HepG2 (cell line): ENCODE results near the gene PDK2. TPM values are rescaled to one million over a fixed set of nuclear protein-coding genes. Genes with fewer than 3 reads are reported as not detected.

Experiments
- ATAC-seq: fragments of 200-7000 bp; cut with Tn5 transposase; 3 replicates; pipeline ENCODE4 v1.9.1; 2020; ENCODE audit warnings: mild to moderate bottlenecking, moderate library complexity
- BruUV-seq: library from RNA; stranded (reverse); fragments of 400-500 nt; replicated peaks from 2 replicates; lab custom pipeline; 2021; lab: Mats Ljungman, UMichigan
- CTCF ChIA-PET: fragments of 300-600 bp; formaldehyde crosslinking; extraction: SDS; loops from one replicate; lab custom pipeline; 2021; ENCODE audit warnings: low total read pairs, inconsistent platforms, low intra/inter-chr PET ratio; lab: Yijun Ruan, JAX
- POLR2A ChIA-PET: fragments of 350-600 bp; sonication (Branson Sonifier 250); formaldehyde crosslinking; loops from one replicate; lab custom pipeline; 2020; ENCODE audit warnings: antibody characterized with exemption, inconsistent platforms; lab: Yijun Ruan, JAX
- DNase-seq: peaks from one replicate; pipeline ENCODE4 v3.0.0-alpha.2; 2015; ENCODE audit warnings: low spot score
- FAIRE-seq: peaks from 3 replicates; lab custom pipeline; 2011; peaks lifted over from hg19 to GRCh38; lab: Jason Lieb, UNC
- H2AFZ ChIP-seq: one replicate; pipeline ENCODE4 v1.6.1; 2011; ENCODE audit warnings: low read length, inconsistent platforms
- H3K27ac ChIP-seq: fragments of 300-600 bp; 3 replicates; pipeline ENCODE4 v1.8.0; 2011; ENCODE audit warnings: mixed run types, mild to moderate bottlenecking, mixed read lengths, low read length, inconsistent platforms; ENCODE audit not compliant: insufficient read depth; ENCODE audit errors: extremely low read length
- H3K27me3 ChIP-seq, 2 experiments: fragments of 200-600 bp in 1 of 2; 2 replicates in 1 of 2; 3 replicates in 1 of 2; pipeline versions ENCODE4 v1.6.0 to v1.8.0; 2011; ENCODE audit warnings: low read length in 2 of 2, mild to moderate bottlenecking in 2 of 2, moderate library complexity in 2 of 2, inconsistent platforms in 1 of 2; ENCODE audit not compliant: insufficient read depth in 2 of 2, control insufficient read depth in 1 of 2
- H3K36me3 ChIP-seq, 2 experiments: fragments of 200-600 bp in 1 of 2; replicated peaks in 1 of 2; 2 replicates in 1 of 2; 3 replicates in 1 of 2; pipeline versions ENCODE4 v1.5.1 to v1.8.0; 2011; ENCODE audit warnings: low read length in 2 of 2, inconsistent platforms in 1 of 2; ENCODE audit not compliant: insufficient read depth in 2 of 2, control insufficient read depth in 1 of 2
- H3K4me1 ChIP-seq: 2 replicates; pipeline ENCODE4 v1.5.1; 2012; ENCODE audit warnings: low read length, inconsistent platforms; ENCODE audit not compliant: insufficient read depth
- H3K4me2 ChIP-seq: 2 replicates; pipeline ENCODE4 v1.6.0; 2011; ENCODE audit warnings: low read depth, low read length, inconsistent platforms
- H3K4me3 ChIP-seq, 3 experiments: fragments of 200-600 bp in 1 of 3; sonication (generic), shearing (Covaris generic) in 1 of 3; replicated peaks in 1 of 3; 2 replicates each; pipeline ENCODE4 v1.5.1; 2011 to 2016; ENCODE audit warnings: low read length in 3 of 3, inconsistent platforms in 2 of 3, low read depth in 2 of 3, mild to moderate bottlenecking in 2 of 3, control low read depth in 1 of 3, mixed read lengths in 1 of 3; ENCODE audit not compliant: insufficient read depth in 1 of 3
- H3K79me2 ChIP-seq: one replicate; pipeline ENCODE4 v1.6.1; 2011; ENCODE audit warnings: low read length, inconsistent platforms; ENCODE audit not compliant: insufficient read depth
- H3K9ac ChIP-seq: 2 replicates; pipeline ENCODE4 v1.6.0; 2011; ENCODE audit warnings: mild to moderate bottlenecking, low read depth, low read length, inconsistent platforms; ENCODE audit not compliant: insufficient read depth
- H3K9me3 ChIP-seq: 2 replicates; pipeline ENCODE4 v1.5.1; 2012; ENCODE audit warnings: mild to moderate bottlenecking, low read length
- H4K20me1 ChIP-seq: 2 replicates; pipeline ENCODE4 v1.6.0; 2011; ENCODE audit warnings: inconsistent platforms, mild to moderate bottlenecking, low read length, moderate library complexity; ENCODE audit not compliant: insufficient read depth
- CREM ChIP-seq, 2 experiments: sonication (generic) in 1 of 2; formaldehyde crosslinking in 1 of 2; IDR thresholded peaks; 2 replicates each; pipeline versions ENCODE4 v1.4.0 to v1.6.1; 2016 to 2020; ENCODE audit warnings: antibody characterized with exemption in 1 of 2, mild to moderate bottlenecking in 1 of 2, missing genetic modification reagents in 1 of 2
- DMAP1 ChIP-seq: IDR thresholded peaks from 2 replicates; pipeline ENCODE4 v1.6.1; 2016
- ELF4 ChIP-seq: sonication (generic); formaldehyde crosslinking; IDR thresholded peaks from 2 replicates; pipeline ENCODE4 v1.5.0; 2020; ENCODE audit warnings: missing genetic modification reagents, mild to moderate bottlenecking, moderate library complexity, borderline replicate concordance
- FOXP1 ChIP-seq, 2 experiments: fragments of 450-650 bp in 1 of 2; IDR thresholded peaks; 2 replicates each; pipeline ENCODE4 v1.6.1; 2017 to 2018; ENCODE audit warnings: antibody characterized with exemption in 1 of 2
- HNRNPL ChIP-seq: fragments of 200-400 bp; formaldehyde crosslinking; IDR thresholded peaks from 2 replicates; pipeline ENCODE4 v1.6.1; 2017; ENCODE audit warnings: mild to moderate bottlenecking, low read depth, low read length
- KLF15 ChIP-seq: sonication (generic); formaldehyde crosslinking; IDR thresholded peaks from 2 replicates; pipeline ENCODE4 v1.8.1; 2023; ENCODE audit warnings: borderline replicate concordance, mild to moderate bottlenecking, inconsistent platforms, missing genetic modification reagents, mixed read lengths
- NRL ChIP-seq: sonication (generic); formaldehyde crosslinking; IDR thresholded peaks from 2 replicates; pipeline ENCODE4 v1.5.0; 2020; ENCODE audit warnings: missing genetic modification reagents, mild to moderate bottlenecking, moderate library complexity, borderline replicate concordance
- RERE ChIP-seq: IDR thresholded peaks from 2 replicates; pipeline ENCODE4 v1.6.1; 2016; ENCODE audit warnings: low read depth, missing genetic modification reagents, missing compliant biosample characterization
- SIN3A ChIP-seq: IDR thresholded peaks from 2 replicates; pipeline ENCODE4 v1.6.1; 2011; ENCODE audit warnings: low read depth, mild to moderate bottlenecking, control low read depth, low read length, borderline replicate concordance
- TBP ChIP-seq: sonication (generic); formaldehyde crosslinking; IDR thresholded peaks from 2 replicates; pipeline ENCODE4 v1.5.0; 2020; ENCODE audit warnings: missing genetic modification reagents
- TOE1 ChIP-seq: sonication (generic); formaldehyde crosslinking; IDR thresholded peaks from 2 replicates; pipeline ENCODE4 v1.4.0; 2020; ENCODE audit warnings: mild to moderate bottlenecking, missing genetic modification reagents
- ZFP41 ChIP-seq: sonication (generic); formaldehyde crosslinking; IDR thresholded peaks from 2 replicates; pipeline ENCODE4 v1.4.0; 2020; ENCODE audit warnings: mild to moderate bottlenecking, missing genetic modification reagents, borderline replicate concordance
- ZKSCAN8 ChIP-seq: IDR thresholded peaks from 2 replicates; pipeline ENCODE4 v1.6.1; 2016; ENCODE audit warnings: borderline replicate concordance, missing genetic modification reagents, missing compliant biosample characterization
- ZNF816 ChIP-seq: sonication (generic); formaldehyde crosslinking; IDR thresholded peaks from 2 replicates; pipeline ENCODE4 v1.8.0; 2022; ENCODE audit warnings: missing genetic modification reagents, mild to moderate bottlenecking, borderline replicate concordance
- ZNF891 ChIP-seq: sonication (generic); formaldehyde crosslinking; IDR thresholded peaks from 2 replicates; pipeline ENCODE4 v1.5.0; 2020; ENCODE audit warnings: mild to moderate bottlenecking, missing genetic modification reagents
- WGBS: methylation state at CpG from one replicate; pipeline ENCODE4 v1.1.6; 2017; ENCODE audit warnings: low lambda C conversion rate; 5-methylcytosine and 5-hydroxymethylcytosine counted together
- in situ Hi-C: cut with HindIII; loops from 2 replicates; pipeline ENCODE4 v1.10.0; 2017; ENCODE audit warnings: low pct_unique_long_range_greater_than_20kb; ENCODE audit not compliant: extremely low pct_ligation_motif_present
- intact Hi-C: fragments of 100-400 bp; cut with micrococcal nuclease; formaldehyde crosslinking; loops from one replicate; pipeline ENCODE4 v1.10.0; 2022; ENCODE audit not compliant: unreplicated experiment
- polyA plus RNA-seq, 8 experiments: library from polyadenylated mRNA; depleted of rRNA in 3 of 8; stranded (reverse) in 7 of 8; unstranded in 1 of 8; fragments of >200 nt; fragmentation: Illumina TruSeq in 4 of 8; extraction: Trizol in 4 of 8; gene quantifications; 2 replicates each; pipeline versions ENCODE4 v1.2.1 to v1.2.3, GENCODE V29; 2011 to 2016; ENCODE audit warnings: low read depth in 4 of 8, missing spikeins in 1 of 8, mixed read lengths in 1 of 8; ENCODE audit not compliant: insufficient read depth in 1 of 8
- total RNA-seq, 5 experiments: library from RNA; depleted of rRNA; stranded (reverse); fragments of >200 nt; fragmentation: Illumina TruSeq; extraction: Trizol; gene quantifications; 2 replicates each; pipeline ENCODE4 v1.2.3, GENCODE V29; 2016; ENCODE audit warnings: low read depth in 1 of 5

PDK2 gene
- total and polyA plus RNA-seq, 2 of the 13 experiments (the other 11 are each of a cell fraction or from before 2014, with no cell fraction given): 18.5 to 59.7 TPM

GRCh38 chr17:50067996-50068395 is 27.2 kb upstream of the PDK2 start:
- H3K79me2 ChIP-seq: no peaks in the 10 kb centered on the region
- intact Hi-C loops: no loop called here

GRCh38 chr17:50070908-50071680 is 24.1 kb upstream of the PDK2 start:
- CTCF ChIA-PET: no interaction called here
- no peaks in the 10 kb centered on the region; the same call in 1 of the 2 replicates for H4K20me1 ChIP-seq
- TF ChIP-seq RERE (CRISPR knock-in tag) (no peak), ZNF891 (CRISPR knock-in tag) (no peak), SIN3A (no peak), ZNF816 (CRISPR knock-in tag) (no peak), CREM (IDR thresholded peaks at IDR 0.05) (no peak), CREM (CRISPR knock-in tag; IDR thresholded peaks at IDR 0.05) (no peak), TBP (CRISPR knock-in tag) (no peak), KLF15 (no peak), ZFP41 (CRISPR knock-in tag) (no peak), TOE1 (no peak), DMAP1 (CRISPR knock-in tag) (no peak), FOXP1 (IDR thresholded peaks at IDR 0.05) (no peak), FOXP1 (CRISPR knock-in tag; IDR thresholded peaks at IDR 0.05) (no peak)

More at GRCh38 chr17:50067996-50068395, 27.2 kb upstream of the PDK2 start:
- Histone ChIP-seq H4K20me1 (no peaks in the 10 kb centered on the region), H3K27ac (no peak overlapping the region), H3K9me3 (no peaks in the 10 kb centered on the region), H3K4me3 (no peak overlapping the region), H2AFZ (no peak overlapping the region), H3K9ac (no peak overlapping the region), H3K4me1 (peaks cover 10% of the 10 kb centered on the region; the same call in 1 of the 2 replicates), H3K36me3 (no peaks in the 10 kb centered on the region), H3K4me2 (no peak overlapping the region), H3K27me3 (peaks cover 6 to 25% of the 10 kb centered on the region in 2 experiments; a peak in 4 of 5 replicates)
- BruUV-seq: no TSS peak
- ATAC-seq: no peak
- in situ Hi-C loops: no loop called here
- DNase-seq: no peak
- TF ChIP-seq ELF4 (CRISPR knock-in tag) (no peak), NRL (CRISPR knock-in tag) (0 out of 2 replicates have a peak, but pooled peaks have one; percentile 37), ZKSCAN8 (CRISPR knock-in tag) (no peak), HNRNPL (0 out of 2 replicates have a peak, but pooled peaks have one; percentile 60)
- WGBS: 51% methylated on average over 9 of the region's 13 CpGs
- ChIA-PET CTCF (no interaction called here), POLR2A (no interaction called here)
- FAIRE-seq: no peak

More at GRCh38 chr17:50070908-50071680, 24.1 kb upstream of the PDK2 start:
- no peak overlapping the region for H3K9ac ChIP-seq
- H3K4me1 ChIP-seq: no peaks in the 10 kb centered on the region
- H3K36me3 ChIP-seq: no peaks in the 10 kb centered on the region
- H3K27me3 ChIP-seq: peaks cover 0 to 20% of the 10 kb centered on the region in 2 experiments; a peak in 2 of 5 replicates
- H3K4me2 ChIP-seq: no peak overlapping the region
- DNase-seq (no peak), ATAC-seq (no peak), FAIRE-seq (no peak)
- WGBS: 68% methylated on average over 15 of the region's 16 CpGs
- H3K9me3 ChIP-seq: no peaks in the 10 kb centered on the region
- in situ Hi-C loops: no loop called here
- no peaks in the 10 kb centered on the region for H3K79me2 ChIP-seq
- POLR2A ChIA-PET: no interaction called here
- intact Hi-C loops: no loop called here
- H3K27ac ChIP-seq: no peak overlapping the region
- no peak overlapping the region for H3K4me3 ChIP-seq
- no TSS peak for BruUV-seq
- no peak overlapping the region for H2AFZ ChIP-seq
